Stimulated activated CD4-positive, alpha-beta T cell treated with anti-CD3 and anti-CD28 coated beads, Interleukin-4, amount 100 ng/mL, for 48 hours (primary cell): ENCODE results near the gene HSPE1.
A peak's percentile ranks its signal among the peaks of the same experiment; 100 is the strongest.
"Not testable (repeated sequence)": the region's sequence is repeated elsewhere in the genome, so short reads cannot be mapped to it uniquely, and the experiment has no call there.

ENCODE experiments used
- DNase-seq, 2 donors: peaks; one replicate each; pipeline ENCODE4 v3.0.0-alpha.2; 2020; ENCODE audit warnings: low read depth in 2 of 2

Gene HSPE1

GRCh38 chr2:197499594-197500502 is at the start of gene HSPE1, which contains the start of gene HSPD1:
TSS of gene HSPE1 (plus strand) at chr2:197500379. CDS start at chr2:197500437, 58 bp downstream.
TSS of gene HSPD1 (minus strand) at chr2:197499840. CDS start at chr2:197498848, 992 bp downstream.
- peak; percentile 95 to 98 for DNase-seq

DNA sequence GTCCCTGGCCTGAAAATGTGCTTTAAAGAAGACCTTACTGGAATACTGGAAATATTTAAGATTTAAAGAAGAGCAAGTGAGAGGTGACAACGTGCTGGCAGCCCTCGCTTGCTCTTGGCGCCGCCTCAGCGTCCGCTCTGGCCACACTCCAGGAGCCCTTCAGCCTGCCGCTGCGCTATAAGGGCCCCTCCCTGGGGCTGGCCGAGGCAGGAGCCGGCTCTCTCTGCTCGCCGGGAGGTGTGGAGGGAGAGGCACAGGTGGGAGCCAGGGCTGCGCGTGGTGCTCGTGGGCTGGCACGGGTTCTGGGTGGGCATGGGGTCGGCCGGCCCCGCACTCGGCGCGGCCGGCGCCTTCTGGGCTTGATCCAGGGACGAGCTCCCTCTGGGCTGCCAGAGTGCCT is 49.7 kb upstream of the HSPE1 start:
- no peak for DNase-seq

DNA sequence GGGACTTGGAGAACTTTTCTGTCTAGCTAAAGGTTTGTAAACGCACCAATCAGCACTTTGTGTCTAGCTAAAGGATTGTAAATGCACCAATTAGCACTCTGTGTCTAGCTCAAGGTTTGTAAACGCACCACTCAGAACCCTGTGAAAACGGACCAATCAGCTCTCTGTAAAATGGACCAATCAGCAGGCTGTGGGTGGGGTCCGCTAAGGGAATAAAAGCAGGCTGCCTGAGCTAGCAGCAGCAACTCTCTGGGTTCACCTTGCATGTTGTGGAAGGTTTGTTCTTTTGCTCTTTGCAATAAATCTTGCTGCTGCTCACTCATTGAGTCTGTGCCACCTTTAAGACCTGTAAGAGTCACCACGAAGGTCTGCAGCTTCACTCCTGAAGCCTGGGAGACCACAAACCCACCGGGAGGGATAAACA is 49.2 kb upstream of the HSPE1 start:
- DNase-seq: not testable (repeated sequence)

DNA sequence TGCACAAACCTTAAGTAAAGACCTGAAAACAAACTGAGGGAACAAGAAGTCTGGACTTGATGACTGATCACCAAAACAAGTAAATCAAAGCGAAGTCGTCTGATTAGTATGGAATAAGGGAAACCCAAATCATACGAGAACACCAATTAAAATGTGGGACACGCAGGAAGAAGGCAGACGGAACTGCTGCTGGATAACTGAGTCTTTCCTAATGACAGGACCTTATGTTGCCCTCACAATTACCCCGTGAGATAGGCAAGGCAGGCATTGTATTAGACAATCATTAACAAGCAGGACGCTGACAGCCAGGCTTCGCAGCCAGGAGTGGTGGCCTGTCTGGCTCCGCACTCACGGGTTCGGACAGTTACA is 47.4 kb upstream of the HSPE1 start:
- DNase-seq: no peak

GRCh38 chr2:197453123-197453913 is 46.9 kb upstream of the HSPE1 start, which contains the start of gene COQ10B:
TSS of gene COQ10B (plus strand) at chr2:197453552. CDS start at chr2:197453561, 9 bp downstream.
- peak; percentile 93 to 98 for DNase-seq

DNA sequence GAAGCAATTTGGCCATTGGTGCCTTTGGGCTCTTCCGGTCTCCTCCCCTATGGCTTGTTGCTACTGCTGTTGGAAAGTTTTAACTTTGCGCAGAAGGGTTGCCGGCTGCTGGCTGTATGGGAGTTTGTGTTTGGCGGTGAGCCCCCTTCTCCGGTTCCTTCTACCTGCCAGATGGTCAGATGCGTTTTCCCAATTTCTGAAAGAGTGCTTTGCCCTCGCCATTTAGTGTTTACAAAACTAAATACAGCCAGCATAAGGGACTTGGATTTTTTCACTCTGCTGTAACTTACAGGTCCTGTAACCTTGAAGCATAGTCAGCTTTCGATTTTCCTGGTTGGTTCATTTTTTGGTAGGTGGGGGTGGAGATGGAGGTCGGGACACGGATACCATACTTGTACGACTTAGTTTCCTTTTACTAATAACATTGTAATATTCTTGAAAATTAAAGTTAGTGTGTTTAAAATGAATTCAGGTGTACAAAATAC is 46.2 kb upstream of the HSPE1 start:
- no peak for DNase-seq

DNA sequence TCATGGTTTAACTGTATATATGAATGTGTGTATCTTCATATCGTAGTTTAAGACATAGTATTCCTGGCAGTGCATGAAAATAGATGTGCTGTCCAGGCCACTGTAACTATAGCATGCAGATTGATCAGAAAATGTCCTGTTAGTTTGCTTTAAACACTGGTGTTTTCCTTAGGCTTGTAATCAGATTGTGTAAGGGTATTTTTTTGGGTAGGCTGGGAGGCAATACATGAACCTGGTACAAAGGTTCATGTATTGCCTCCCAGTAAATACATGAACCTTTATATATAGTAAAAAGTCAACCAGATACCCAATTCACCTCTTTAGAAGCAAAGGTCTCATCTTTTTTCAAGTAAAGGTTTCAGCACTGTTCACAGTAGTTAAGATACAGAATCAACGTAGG is 45.3 kb upstream of the HSPE1 start:
- DNase-seq: no peak

DNA sequence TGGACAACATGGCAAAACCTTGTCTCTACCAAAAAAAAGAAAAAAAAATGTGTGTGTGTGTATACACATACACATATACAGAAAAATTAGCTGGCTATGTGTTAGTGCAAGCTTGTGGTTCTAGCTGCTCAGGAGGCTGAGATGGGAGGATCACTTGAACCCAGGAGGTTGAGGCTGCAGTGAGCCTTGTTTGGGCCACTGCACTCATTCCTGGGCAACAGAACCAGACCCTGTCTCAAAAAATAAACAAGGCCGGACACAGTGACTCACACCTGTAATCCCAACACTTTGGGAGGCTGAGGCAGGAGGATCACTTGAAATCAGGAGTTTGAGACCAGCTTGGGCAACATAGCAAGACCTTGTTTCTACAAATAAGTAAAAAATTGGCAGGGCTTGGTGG is 44.8 kb upstream of the HSPE1 start:
- no peak for DNase-seq

DNA sequence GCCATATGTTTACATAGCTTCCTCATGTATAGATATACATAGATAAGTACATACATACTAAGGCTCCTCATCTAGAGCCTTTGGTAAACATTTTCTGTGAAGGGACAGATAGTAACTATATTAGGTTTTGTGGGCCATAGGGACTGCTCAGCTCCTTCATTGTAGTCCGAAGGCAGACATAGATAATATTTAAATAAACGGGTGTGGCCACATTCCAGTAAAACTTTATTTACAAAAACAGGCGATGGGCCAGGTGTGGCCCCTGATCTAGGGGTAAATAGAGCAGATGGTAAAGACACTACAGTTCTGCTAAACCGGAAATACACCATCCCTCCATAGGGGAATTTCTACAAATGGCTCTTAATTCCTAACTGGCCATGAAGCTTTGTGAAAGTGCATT is 39.5 kb upstream of the HSPE1 start:
- DNase-seq: no peak

GRCh38 chr2:197461057-197461456 is 39.1 kb upstream of the HSPE1 start:
- no peak for DNase-seq

GRCh38 chr2:197464175-197464574 is 36.0 kb upstream of the HSPE1 start:
- DNase-seq: no peak

DNA sequence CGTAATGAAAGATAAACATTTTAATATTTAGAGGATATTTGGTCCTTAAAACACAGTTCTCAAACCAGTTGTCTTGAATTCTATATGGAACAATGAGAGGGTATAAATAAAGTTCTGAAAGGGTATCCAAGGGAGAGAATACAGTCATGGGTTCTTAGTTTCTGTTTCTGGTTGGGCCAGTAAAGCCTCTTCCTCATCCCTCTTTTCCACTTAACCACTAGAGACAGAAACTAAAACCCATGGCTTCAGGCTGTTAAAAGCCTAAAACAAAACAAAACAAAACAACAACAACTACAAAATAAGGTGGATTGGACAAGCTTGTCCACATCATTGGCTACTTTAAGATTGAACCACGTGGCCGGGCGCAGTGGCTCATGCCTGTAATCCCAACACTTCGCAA is 28.0 kb upstream of the HSPE1 start:
- DNase-seq: no peak

GRCh38 chr2:197477797-197478196 is 22.4 kb upstream of the HSPE1 start:
- no peak for DNase-seq

GRCh38 chr2:197480165-197481036 is 19.8 kb upstream of the HSPE1 start:
- no peak for DNase-seq

GRCh38 chr2:197484248-197484647 is 15.9 kb upstream of the HSPE1 start:
- DNase-seq: not testable (repeated sequence)

DNA sequence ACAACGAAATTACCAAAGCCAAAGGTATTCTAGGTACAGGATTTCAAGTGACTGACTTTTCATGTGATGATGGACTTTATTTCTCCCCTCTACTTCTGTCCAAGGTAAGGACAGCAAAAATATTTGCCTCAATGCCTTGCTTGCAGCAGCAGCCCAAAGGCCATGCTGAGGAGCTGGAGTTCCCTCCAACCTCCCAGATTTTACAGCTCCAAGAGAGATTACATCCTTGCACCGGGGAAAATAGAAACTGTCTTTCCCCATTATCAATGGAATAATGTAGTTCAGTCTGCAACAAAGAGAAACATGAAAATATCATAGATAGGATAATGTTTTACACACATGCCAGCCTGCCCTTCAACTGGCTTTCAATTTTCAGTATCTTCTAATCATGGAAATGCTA is 14.0 kb upstream of the HSPE1 start:
- DNase-seq: no peak

DNA sequence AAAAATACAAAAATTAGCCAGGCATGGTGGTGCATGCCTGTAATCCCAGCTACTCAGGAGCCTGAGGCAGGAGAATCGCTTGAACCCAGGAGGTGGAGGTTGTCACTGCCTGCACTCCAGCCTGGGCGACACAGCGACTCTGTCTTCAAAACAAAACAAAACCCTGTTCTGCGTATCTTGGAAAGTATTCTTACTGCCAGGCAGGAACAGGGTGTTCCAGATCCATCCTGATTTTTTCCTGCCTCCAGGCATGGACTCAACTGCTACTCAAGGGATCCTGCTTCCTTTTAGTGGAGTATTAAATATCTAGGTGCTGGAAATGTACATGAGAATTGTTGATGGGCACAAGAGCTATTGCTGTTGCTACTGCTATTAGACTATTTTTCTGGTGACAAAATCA is 12.8 kb upstream of the HSPE1 start:
- DNase-seq: no peak

- DNase-seq: no peak
Observed at GRCh38 chr2:197495433-197496134, 4.6 kb upstream of the HSPE1 start.

GRCh38 chr2:197496695-197497094 is 3.5 kb upstream of the HSPE1 start:
- no peak for DNase-seq

GRCh38 chr2:197497326-197497725 is 2.9 kb upstream of the HSPE1 start:
- no peak for DNase-seq
